ENCODE measurements around the gene ZBTB22.
"Not testable (repeated sequence)": the region's sequence is repeated elsewhere in the genome, so short reads cannot be mapped to it uniquely, and the experiment has no call there.

The ZBTB22 gene

DNA sequence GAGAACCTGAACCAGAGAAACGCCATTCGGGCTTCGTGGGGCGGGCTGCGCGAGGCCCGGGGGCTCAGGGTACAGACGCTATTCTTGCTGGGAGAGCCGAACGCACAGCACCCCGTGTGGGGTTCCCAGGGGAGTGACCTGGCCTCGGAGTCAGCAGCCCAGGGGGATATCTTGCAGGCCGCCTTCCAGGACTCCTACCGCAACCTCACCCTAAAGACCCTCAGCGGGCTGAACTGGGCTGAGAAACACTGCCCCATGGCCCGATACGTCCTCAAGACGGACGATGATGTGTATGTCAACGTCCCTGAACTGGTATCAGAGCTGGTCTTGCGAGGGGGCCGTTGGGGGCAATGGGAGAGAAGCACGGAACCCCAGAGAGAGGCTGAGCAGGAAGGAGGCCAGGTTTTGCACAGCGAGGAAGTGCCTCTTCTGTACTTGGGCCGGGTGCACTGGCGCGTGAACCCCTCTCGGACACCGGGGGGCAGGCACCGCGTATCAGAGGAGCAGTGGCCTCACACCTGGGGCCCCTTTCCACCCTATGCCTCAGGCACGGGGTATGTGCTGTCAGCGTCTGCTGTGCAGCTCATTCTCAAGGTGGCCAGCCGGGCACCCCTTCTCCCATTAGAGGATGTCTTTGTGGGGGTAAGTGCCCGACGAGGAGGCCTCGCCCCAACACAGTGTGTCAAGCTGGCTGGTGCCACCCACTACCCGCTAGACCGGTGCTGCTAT is 39.7 kb downstream of the ZBTB22 start:
- DNase-seq: no peak

DNA sequence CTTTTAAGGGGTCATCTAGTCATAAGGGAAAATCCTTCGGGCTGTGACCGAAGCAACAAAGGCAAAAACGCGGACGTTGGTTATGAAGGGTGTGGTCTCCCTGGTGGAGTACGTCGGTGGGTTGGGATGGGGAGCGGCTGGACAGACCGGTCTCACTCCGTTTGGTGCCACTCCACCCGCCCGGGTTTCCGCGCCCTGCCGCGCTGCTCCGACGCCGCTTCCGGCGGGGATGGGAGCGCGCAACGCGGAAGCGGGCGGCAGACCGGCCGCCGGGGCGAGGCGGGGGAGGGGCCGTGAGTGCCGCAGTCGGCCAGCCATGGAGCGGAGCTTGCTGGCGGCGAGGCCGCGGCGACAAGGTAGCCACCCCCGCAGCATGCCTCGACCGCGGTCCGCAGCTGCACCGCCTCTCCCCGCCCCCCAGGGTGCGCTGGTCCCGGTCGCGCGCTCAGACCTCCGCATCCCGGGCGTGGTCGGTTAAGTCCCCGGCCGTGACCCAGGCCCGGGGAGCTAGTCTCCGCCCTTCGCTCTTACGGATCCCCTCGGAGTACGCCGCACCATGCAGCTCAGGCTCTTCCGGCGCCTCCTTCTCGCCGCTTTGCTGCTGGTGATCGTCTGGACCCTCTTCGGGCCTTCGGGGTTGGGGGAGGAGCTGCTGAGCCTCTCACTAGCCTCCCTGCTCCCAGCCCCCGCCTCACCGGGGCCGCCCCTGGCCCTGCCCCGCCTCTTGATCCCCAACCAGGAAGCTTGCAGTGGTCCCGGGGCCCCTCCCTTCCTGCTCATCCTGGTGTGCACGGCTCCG is 40.5 kb downstream of the ZBTB22 start, which contains the start of gene B3GALT4:
B3GALT4 (plus strand) TSS at position 260 of the 799 bp plus-strand sequence; CDS start at position 557, 297 bp downstream.
- peak; percentile 56 to 62 for DNase-seq

DNA sequence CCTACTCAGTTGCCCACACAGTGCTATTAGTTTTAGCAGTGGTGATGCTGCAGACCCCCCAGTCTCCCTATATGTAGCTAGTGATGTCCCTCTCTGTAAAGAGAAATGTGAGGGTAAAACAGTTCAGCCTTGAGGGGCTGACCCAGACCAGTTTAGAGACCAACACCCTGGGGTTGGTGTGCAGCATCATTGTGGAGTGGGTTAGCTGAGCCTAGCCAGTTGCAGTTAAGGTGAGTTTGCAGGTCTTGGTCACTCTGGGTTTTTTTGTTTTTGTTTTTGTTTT is 41.0 kb downstream of the ZBTB22 start:
- no peak for DNase-seq

DNA sequence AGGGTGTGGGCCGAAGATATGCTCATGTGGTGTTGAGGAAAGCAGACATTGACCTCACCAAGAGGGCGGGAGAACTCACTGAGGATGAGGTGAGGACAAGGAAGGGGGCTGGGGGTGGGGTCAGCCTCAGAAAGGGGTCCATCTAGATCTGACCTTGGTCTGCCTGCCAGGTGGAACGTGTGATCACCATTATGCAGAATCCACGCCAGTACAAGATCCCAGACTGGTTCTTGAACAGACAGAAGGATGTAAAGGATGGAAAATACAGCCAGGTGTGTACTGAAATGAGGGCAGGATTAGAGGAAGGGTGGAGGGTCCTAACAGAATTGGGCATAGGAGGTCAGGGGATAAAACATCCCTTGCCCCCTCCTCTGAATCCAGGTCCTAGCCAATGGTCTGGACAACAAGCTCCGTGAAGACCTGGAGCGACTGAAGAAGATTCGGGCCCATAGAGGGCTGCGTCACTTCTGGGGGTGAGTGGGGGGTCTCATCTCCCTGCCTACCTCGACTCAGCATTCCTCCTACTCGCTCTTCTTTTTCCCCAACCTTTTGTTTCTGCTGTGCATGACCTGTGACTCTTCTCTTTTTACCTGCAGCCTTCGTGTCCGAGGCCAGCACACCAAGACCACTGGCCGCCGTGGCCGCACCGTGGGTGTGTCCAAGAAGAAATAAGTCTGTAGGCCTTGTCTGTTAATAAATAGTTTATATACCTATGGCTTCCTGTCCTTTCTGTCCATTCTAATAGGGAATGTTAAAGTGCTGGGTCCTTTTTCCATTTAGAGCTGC is 41.6 kb downstream of the ZBTB22 start:
- not testable (repeated sequence) for DNase-seq

DNA sequence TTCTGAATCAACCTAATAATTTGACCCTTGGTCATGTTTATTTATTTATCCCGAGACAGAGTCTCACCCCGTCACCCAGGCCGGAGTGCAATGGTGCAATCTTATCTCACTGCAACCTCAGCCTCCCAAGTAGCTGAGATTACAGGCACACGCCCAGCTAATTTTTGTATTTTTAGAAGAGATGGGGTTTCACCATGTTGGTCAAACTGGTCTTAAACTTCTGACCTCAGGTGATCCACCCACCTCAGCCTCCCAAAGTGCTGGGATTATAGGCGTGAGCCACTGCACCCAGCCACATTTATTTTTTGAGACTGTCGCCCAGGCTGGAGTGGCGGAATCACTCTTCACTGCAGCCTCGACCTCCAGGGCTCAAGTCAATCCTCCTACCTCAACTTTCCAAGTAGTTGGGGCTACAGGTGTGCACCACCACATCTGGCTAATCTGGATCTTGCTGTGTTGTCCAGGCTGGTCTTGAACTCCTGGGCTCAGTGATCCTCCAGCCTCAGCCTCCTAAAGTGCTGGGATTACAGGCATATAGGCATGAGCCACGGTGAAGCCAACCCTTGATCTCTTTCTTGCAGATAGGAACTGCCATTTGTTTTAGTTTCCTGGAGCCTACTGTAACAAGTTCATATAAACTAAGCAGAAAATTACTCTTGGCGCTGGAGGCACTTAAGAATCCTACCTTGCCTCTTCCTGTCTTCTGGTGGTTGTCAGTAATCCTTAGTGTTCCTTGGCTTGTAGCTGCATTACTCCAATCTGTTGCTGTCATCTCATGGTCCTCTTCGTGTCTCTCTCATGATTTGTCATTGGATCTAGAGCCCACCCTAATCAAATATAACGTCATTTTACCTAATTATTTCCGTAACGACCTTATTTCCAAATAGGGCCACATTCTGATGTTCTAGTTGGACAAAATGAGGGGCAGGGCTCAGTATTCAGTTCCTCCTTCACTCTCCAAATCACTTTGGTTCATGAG is 43.3 kb downstream of the ZBTB22 start:
- no peak for DNase-seq

DNA sequence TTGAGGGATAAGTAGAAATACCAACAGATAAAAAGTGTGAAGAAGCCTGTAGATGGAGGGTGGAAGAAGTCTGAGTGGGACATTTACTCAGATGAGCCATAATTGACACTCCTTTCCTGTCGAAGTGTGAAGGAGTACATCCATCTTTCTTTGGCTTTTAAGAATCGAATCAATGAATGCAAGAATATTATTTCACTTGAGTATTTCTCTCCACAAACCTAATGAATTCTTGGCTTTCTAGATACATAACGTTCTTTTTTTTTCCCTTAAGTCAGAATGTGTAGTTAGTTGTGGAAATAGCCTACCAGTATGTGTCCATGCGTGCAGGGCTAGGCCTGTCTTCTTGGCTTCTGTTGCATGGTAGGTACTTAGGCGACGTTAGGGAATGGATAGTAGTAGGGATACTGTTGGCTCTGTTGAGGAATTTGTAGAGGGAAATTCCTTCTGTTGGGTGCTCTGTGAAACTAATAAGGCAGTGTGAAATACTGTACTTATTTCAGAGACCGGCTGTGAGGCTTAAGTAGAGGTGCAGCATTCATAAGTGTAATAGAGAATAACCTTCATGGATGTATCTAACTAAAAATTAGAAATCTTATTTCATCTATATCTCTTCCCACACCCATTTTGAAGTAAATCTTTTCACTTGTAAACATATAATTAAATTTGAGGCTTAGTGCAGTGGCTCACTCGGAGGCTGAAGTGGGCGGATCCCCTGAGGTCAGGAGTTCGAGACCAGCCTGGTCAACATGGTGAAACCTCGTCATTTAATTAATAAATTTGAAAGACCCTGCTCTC is 44.2 kb downstream of the ZBTB22 start:
- no peak for DNase-seq

DNA sequence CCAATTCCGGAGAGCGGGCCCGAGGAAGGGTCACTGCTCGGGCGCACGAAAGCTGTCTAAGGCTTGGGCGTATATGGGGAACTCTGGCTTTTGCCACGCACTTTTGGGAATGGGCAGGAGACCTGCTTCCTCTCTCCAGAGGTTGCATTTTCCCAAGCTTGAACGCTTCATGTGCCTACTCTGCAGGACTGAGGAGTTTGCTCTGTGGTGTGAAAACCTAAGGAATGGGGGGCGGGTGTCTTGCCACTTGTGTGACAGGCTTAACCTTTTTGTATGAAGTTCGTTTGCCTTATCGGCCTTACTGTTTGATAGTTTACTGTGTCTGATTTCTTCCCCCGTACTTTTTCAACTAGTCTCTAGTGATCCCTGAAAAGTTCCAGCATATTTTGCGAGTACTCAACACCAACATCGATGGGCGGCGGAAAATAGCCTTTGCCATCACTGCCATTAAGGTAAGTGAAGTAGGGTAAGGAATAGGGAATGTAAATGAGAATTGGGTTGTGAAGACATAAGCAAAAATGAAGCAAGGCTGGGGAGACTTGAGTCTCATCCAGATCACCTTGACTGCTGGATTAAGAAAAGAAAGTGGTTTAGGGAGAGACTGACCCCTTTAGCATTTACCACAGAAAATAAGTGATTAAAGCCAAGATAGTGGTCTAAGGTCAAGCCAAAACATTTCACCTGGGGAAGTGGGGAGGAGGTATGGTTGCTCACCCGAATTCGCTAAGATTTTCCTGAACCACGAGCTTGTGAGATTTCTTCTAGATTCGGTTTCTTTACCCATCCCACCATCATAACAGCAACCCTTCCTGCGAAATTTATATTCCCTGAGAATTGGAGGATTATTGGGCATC is 45.0 kb downstream of the ZBTB22 start:
- no peak for DNase-seq

DNA sequence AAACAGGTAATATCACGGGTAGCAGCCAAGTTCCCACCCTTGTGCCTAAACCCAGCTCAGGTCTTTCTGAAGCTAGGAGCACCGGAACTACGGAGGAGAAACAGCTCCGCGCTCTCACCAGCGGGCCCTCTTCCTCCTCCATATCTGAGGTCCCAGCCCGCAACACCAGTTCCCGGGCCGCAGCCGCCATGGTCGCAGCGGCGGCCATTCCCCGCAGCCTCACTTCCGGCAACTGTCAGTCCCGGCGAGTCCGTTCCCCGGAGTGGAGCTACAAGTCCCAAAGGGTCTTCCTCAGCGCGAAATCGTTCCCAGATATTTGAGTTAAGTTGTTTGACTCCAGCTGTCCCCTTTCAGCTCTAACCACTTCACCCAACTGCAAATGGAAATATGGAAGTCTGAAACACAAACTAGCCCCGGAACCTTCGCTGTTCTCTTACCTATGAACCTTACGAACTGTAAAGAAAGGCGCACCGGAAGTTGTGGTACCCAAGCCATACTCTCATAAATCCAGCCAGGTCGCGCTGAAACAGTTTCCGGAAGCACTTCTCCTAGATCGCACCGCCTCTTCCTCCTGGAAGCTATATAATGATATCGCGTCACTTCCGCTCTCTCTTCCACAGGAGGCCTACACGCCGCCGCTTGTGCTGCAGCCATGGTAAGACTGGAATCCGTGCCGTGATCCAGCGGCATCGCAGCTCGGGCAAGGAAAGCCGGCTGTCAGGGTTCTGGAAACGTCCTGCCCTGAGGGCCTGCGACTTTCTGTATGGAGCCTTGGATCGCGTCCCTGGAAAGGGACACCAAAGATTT is 45.9 kb downstream of the ZBTB22 start, which contains the start of the genes RPS18 and VPS52:
RPS18 (plus strand) TSS at position 608 of the 807 bp plus-strand sequence; CDS start at position 653, 45 bp downstream.
VPS52 (minus strand) TSS at position 409 of the 807 bp plus-strand sequence; CDS start at position 208, 201 bp downstream.
- DNase-seq: peak; percentile 99

DNA sequence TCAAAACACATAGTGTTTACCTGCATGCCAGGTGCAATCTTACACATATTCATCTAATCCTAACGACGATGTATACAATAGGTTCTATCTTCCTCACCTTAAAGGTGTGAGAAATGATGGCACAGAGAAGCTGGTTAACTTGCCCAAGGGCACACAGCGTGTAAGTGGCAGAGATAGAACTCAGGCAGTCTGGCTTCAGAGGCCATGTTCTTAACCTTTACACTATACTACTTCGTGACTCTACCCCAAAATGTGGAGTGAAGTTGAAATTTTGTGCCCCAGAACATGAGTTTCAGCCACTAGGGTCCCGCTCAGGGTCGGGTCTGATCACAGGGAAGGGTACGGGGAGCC is 46.5 kb downstream of the ZBTB22 start:
- DNase-seq: peak in 1 of 2 donors; percentile 2
